Measurements from ENCODE around the gene QPRT. TPM values are rescaled to one million over a fixed set of nuclear protein-coding genes. Genes with fewer than 3 reads are reported as not detected.
"Not testable (repeated sequence)": the region's sequence is repeated elsewhere in the genome, so short reads cannot be mapped to it uniquely, and the experiment has no call there.

Gene QPRT
- total RNA-seq, 1 experiment from 2014 or later: 31.1 TPM

GRCh38 chr16:29705030-29705429 is 26.1 kb downstream of the QPRT start:
- Histone ChIP-seq H3K4me3 (ENCODE audit: low read depth, low read length, poor library complexity, severe bottlenecking) (no peak overlapping the region), H3K36me3 (ENCODE audit: insufficient read depth, low read length, poor library complexity, severe bottlenecking) (no peaks in the 10 kb centered on the region), H3K4me1 (ENCODE audit: insufficient read depth, low read length, poor library complexity, severe bottlenecking) (peaks cover 13% of the 10 kb centered on the region), H3K27ac (ENCODE audit: low read depth, low read length, poor library complexity, severe bottlenecking) (no peak overlapping the region), H3K9me3 (ENCODE audit: low read depth, low read length, poor library complexity, severe bottlenecking) (no peaks in the 10 kb centered on the region), H3K27me3 (replicated peaks; ENCODE audit: insufficient read depth, low read depth, low read length, poor library complexity) (no peaks in the 10 kb centered on the region)
- DNase-seq (ENCODE audit: low spot score): no peak
- CTCF ChIA-PET: no interaction called here
- TF ChIP-seq EZH2 (IDR thresholded peaks at IDR 0.05; ENCODE audit: borderline replicate concordance, low read depth, low read length, poor library complexity, severe bottlenecking) (no peak), CTCF (conservative IDR thresholded peaks at IDR 0.05; ENCODE audit: low read depth, low read length) (no peak)
- no TSS peak for BruUV-seq (replicated peaks)
- POLR2A ChIA-PET (ENCODE audit: low non-redundant PET): no interaction called here
- intact Hi-C loops (cut with micrococcal nuclease; ENCODE audit: unreplicated experiment): no loop called here

GRCh38 chr16:29707160-29707559 is 28.2 kb downstream of the QPRT start:
- intact Hi-C loops (cut with micrococcal nuclease; ENCODE audit: unreplicated experiment); POLR2A ChIA-PET (ENCODE audit: low non-redundant PET): not testable (repeated sequence)

GRCh38 chr16:29708917-29709600 is 30.1 kb downstream of the QPRT start:
- H3K27me3 ChIP-seq (replicated peaks; ENCODE audit: insufficient read depth, low read depth, low read length, poor library complexity): no peaks in the 10 kb centered on the region
- H3K36me3 ChIP-seq (ENCODE audit: insufficient read depth, low read length, poor library complexity, severe bottlenecking): no peaks in the 10 kb centered on the region
- BruUV-seq (replicated peaks): no TSS peak
- no peak overlapping the region for H3K4me3 ChIP-seq (ENCODE audit: low read depth, low read length, poor library complexity, severe bottlenecking)
- CTCF ChIA-PET: no interaction called here
- no peaks in the 10 kb centered on the region for H3K9me3 ChIP-seq (ENCODE audit: low read depth, low read length, poor library complexity, severe bottlenecking)
- DNase-seq (ENCODE audit: low spot score): no peak
- H3K4me1 ChIP-seq (ENCODE audit: insufficient read depth, low read length, poor library complexity, severe bottlenecking): no peaks in the 10 kb centered on the region
- no peak overlapping the region for H3K27ac ChIP-seq (ENCODE audit: low read depth, low read length, poor library complexity, severe bottlenecking)
- TF ChIP-seq EZH2 (IDR thresholded peaks at IDR 0.05; ENCODE audit: borderline replicate concordance, low read depth, low read length, poor library complexity, severe bottlenecking) (no peak), CTCF (conservative IDR thresholded peaks at IDR 0.05; ENCODE audit: low read depth, low read length) (no peak)
- intact Hi-C loops (cut with micrococcal nuclease; ENCODE audit: unreplicated experiment): no loop called here
- POLR2A ChIA-PET (ENCODE audit: low non-redundant PET): no interaction called here

More at GRCh38 chr16:29707160-29707559, 28.2 kb downstream of the QPRT start:
- H3K27me3 ChIP-seq (replicated peaks; ENCODE audit: insufficient read depth, low read depth, low read length, poor library complexity); DNase-seq (ENCODE audit: low spot score); H3K27ac ChIP-seq (ENCODE audit: low read depth, low read length, poor library complexity, severe bottlenecking); H3K36me3 ChIP-seq (ENCODE audit: insufficient read depth, low read length, poor library complexity, severe bottlenecking); H3K9me3 ChIP-seq (ENCODE audit: low read depth, low read length, poor library complexity, severe bottlenecking); H3K4me1 ChIP-seq (ENCODE audit: insufficient read depth, low read length, poor library complexity, severe bottlenecking); BruUV-seq (replicated peaks); H3K4me3 ChIP-seq (ENCODE audit: low read depth, low read length, poor library complexity, severe bottlenecking): not testable (repeated sequence)
- CTCF ChIA-PET: interaction anchor here (0.6 kb wide), 1 partner anchor 16 kb away, joined by 4 read pairs; no protein-coding TSS in a partner anchor

- H3K4me1 ChIP-seq (ENCODE audit: insufficient read depth, low read length, poor library complexity, severe bottlenecking); H3K36me3 ChIP-seq (ENCODE audit: insufficient read depth, low read length, poor library complexity, severe bottlenecking); H3K27ac ChIP-seq (ENCODE audit: low read depth, low read length, poor library complexity, severe bottlenecking); CTCF ChIA-PET; BruUV-seq (replicated peaks); H3K4me3 ChIP-seq (ENCODE audit: low read depth, low read length, poor library complexity, severe bottlenecking); intact Hi-C loops (cut with micrococcal nuclease; ENCODE audit: unreplicated experiment); H3K9me3 ChIP-seq (ENCODE audit: low read depth, low read length, poor library complexity, severe bottlenecking); POLR2A ChIA-PET (ENCODE audit: low non-redundant PET); H3K27me3 ChIP-seq (replicated peaks; ENCODE audit: insufficient read depth, low read depth, low read length, poor library complexity); DNase-seq (ENCODE audit: low spot score): not testable (repeated sequence)
Observed at GRCh38 chr16:29709657-29710056, 30.7 kb downstream of the QPRT start.

Measured in A673 (cell line).